MM.1S (cell line): ENCODE results near the gene AP2A2.

ENCODE experiments used
- DNase-seq: peaks from one replicate; pipeline ENCODE4 v3.0.0-alpha.2; 2015
- H2AFZ ChIP-seq: fragments of 300-600 bp; sonication (generic); 2 replicates; pipeline ENCODE4 v1.6.0; 2016; ENCODE audit warnings: antibody characterized with exemption, low read length
- H3F3A ChIP-seq: fragments of 300-600 bp; sonication (generic); 2 replicates; pipeline ENCODE4 v1.6.1; 2016; ENCODE audit warnings: mild to moderate bottlenecking, antibody characterized with exemption, low read length, moderate library complexity, mixed read lengths; ENCODE audit not compliant: insufficient read depth
- H3K27ac ChIP-seq: fragments of 300-600 bp; sonication (generic); 2 replicates; pipeline ENCODE4 v1.5.1; 2016; ENCODE audit warnings: mild to moderate bottlenecking, low read length
- H3K27me3 ChIP-seq: fragments of 300-600 bp; sonication (generic); replicated peaks from 2 replicates; pipeline ENCODE4 v1.6.0; 2016; ENCODE audit warnings: low read length; ENCODE audit not compliant: insufficient read depth
- H3K36me3 ChIP-seq: fragments of 300-600 bp; sonication (generic); replicated peaks from 2 replicates; pipeline ENCODE4 v1.6.1; 2016; ENCODE audit warnings: mild to moderate bottlenecking, low read length, mixed read lengths; ENCODE audit not compliant: insufficient read depth
- H3K4me1 ChIP-seq: fragments of 300-600 bp; sonication (generic); 2 replicates; pipeline ENCODE4 v1.6.1; 2016; ENCODE audit warnings: low read length, mixed read lengths
- H3K4me2 ChIP-seq: fragments of 300-600 bp; sonication (generic); 2 replicates; pipeline ENCODE4 v1.6.0; 2016; ENCODE audit warnings: low read depth, low read length
- H3K4me3 ChIP-seq: fragments of 300-600 bp; sonication (generic); 2 replicates; pipeline ENCODE4 v1.5.1; 2016; ENCODE audit warnings: low read length, mixed read lengths
- H3K79me2 ChIP-seq: fragments of 300-600 bp; sonication (generic); 2 replicates; pipeline ENCODE4 v1.6.1; 2016; ENCODE audit warnings: mixed run types, low read length, mixed read lengths
- H3K9ac ChIP-seq: fragments of 300-600 bp; sonication (generic); 2 replicates; pipeline ENCODE4 v1.6.1; 2016; ENCODE audit warnings: low read length, mixed read lengths
- H3K9me2 ChIP-seq: fragments of 300-600 bp; sonication (generic); replicated peaks from 2 replicates; pipeline ENCODE4 v1.6.1; 2016; ENCODE audit warnings: mild to moderate bottlenecking, low read length, mixed read lengths; ENCODE audit not compliant: insufficient read depth
- H3K9me3 ChIP-seq: fragments of 300-600 bp; sonication (generic); replicated peaks from 2 replicates; pipeline ENCODE4 v1.6.1; 2016; ENCODE audit warnings: mild to moderate bottlenecking, low read length, mixed read lengths; ENCODE audit not compliant: insufficient read depth
- H4K20me1 ChIP-seq: fragments of 300-600 bp; sonication (generic); 2 replicates; pipeline ENCODE4 v1.6.1; 2016; ENCODE audit warnings: mild to moderate bottlenecking, low read length, moderate library complexity, mixed read lengths; ENCODE audit not compliant: insufficient read depth
- EZH2 ChIP-seq: fragments of 300-600 bp; sonication (generic); optimal IDR thresholded peaks from 2 replicates; pipeline ENCODE3; 2017; ENCODE audit warnings: low read depth, mild to moderate bottlenecking, antibody characterized with exemption, low read length, mixed read lengths
- EZH2phosphoT487 ChIP-seq: fragments of 300-600 bp; sonication (generic); IDR thresholded peaks from 2 replicates; pipeline ENCODE4 v1.6.1; 2018; ENCODE audit warnings: antibody characterized with exemption, low read length
- TF ChIP-seq, protein P1 (sequence below): fragments of 300-600 bp; sonication (generic); IDR thresholded peaks from 2 replicates; pipeline ENCODE4 v1.5.1; 2016; ENCODE audit warnings: antibody characterized with exemption, low read length, mixed read lengths

The AP2A2 gene

DNA sequence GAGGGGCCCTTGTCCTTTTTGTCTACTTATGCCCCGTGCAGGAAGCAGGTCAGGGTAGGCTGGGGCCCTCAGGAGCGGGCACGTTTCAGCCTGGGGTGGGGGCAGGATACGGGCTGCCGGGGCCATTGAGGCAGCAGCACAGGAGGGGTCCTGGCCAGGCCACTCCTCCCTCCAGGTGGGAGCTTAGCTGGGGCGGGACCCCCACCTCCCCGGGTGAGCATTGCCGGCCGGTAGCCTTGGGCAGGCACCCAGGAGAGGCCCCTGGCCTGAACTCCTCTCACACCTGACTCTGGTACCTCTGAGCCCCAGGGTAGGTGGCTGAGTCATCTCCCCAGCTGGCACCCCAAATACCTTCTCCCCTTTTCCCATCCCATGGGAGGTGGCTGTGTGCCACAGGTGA, 115.8 kb downstream of the AP2A2 start:
- H3K27ac ChIP-seq = no peak overlapping the region
- H3K4me2 ChIP-seq = no peak overlapping the region
- TF ChIP-seq EZH2phosphoT487 (no peak), EZH2 (no peak)
- TF ChIP-seq, protein P1, sequence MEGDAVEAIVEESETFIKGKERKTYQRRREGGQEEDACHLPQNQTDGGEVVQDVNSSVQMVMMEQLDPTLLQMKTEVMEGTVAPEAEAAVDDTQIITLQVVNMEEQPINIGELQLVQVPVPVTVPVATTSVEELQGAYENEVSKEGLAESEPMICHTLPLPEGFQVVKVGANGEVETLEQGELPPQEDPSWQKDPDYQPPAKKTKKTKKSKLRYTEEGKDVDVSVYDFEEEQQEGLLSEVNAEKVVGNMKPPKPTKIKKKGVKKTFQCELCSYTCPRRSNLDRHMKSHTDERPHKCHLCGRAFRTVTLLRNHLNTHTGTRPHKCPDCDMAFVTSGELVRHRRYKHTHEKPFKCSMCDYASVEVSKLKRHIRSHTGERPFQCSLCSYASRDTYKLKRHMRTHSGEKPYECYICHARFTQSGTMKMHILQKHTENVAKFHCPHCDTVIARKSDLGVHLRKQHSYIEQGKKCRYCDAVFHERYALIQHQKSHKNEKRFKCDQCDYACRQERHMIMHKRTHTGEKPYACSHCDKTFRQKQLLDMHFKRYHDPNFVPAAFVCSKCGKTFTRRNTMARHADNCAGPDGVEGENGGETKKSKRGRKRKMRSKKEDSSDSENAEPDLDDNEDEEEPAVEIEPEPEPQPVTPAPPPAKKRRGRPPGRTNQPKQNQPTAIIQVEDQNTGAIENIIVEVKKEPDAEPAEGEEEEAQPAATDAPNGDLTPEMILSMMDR = no peak
- H2AFZ ChIP-seq = no peak overlapping the region
- peaks cover 92% of the 10 kb centered on the region for H3K27me3 ChIP-seq
- DNase-seq = no peak
- H3F3A ChIP-seq = no peaks in the 10 kb centered on the region
- H3K4me3 ChIP-seq = no peak overlapping the region
- H3K9ac ChIP-seq = no peak overlapping the region
- no peaks in the 10 kb centered on the region for H3K79me2 ChIP-seq
- no peaks in the 10 kb centered on the region for H3K9me3 ChIP-seq
- no peaks in the 10 kb centered on the region for H4K20me1 ChIP-seq
- H3K36me3 ChIP-seq = no peaks in the 10 kb centered on the region
- no peaks in the 10 kb centered on the region for H3K4me1 ChIP-seq
- no peaks in the 10 kb centered on the region for H3K9me2 ChIP-seq

DNA sequence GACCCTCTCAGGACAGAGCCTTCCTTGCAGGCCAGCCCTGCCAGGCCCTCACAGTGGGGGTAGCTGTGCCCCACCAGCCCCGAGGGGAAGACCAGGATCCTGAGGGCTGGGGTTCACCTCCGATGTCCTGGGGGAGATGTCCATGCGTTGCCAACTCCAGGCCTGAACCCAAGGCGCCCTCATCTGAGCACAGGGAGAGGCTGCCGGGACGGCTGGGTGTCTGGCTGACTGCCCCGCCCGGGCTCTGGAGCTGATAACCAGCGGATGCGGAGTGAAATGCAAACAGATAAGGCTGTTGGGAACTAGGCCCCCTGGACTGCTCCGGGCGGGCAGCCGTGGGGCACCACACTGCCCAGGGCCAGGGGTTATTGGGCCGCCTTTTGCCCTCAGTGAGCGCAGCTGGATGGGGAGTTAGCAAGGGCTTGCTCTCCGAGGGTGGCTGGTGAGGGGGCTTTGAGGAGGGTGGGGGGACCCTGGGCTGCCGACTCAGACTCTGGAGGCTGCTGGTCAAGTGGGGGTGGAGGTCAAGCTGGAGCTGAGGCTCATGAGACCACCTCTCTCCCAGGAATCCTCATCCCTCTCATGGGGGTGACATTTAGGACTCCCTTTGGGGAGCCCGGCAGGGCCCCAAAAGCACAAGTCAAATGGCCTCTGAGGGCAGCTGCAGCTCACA, 116.4 kb downstream of the AP2A2 start:
- Histone ChIP-seq H2AFZ (no peak overlapping the region), H3K4me3 (no peak overlapping the region), H3K27me3 (peaks cover 92% of the 10 kb centered on the region), H3K9me3 (no peaks in the 10 kb centered on the region), H3K9ac (no peak overlapping the region), H3K4me1 (no peaks in the 10 kb centered on the region), H3F3A (no peaks in the 10 kb centered on the region), H3K4me2 (no peak overlapping the region), H4K20me1 (no peaks in the 10 kb centered on the region), H3K36me3 (no peaks in the 10 kb centered on the region), H3K79me2 (no peaks in the 10 kb centered on the region), H3K27ac (no peak overlapping the region), H3K9me2 (no peaks in the 10 kb centered on the region)
- no peak for DNase-seq
- TF ChIP-seq, protein P1 = no peak
- TF ChIP-seq EZH2 (no peak), EZH2phosphoT487 (no peak)

DNA sequence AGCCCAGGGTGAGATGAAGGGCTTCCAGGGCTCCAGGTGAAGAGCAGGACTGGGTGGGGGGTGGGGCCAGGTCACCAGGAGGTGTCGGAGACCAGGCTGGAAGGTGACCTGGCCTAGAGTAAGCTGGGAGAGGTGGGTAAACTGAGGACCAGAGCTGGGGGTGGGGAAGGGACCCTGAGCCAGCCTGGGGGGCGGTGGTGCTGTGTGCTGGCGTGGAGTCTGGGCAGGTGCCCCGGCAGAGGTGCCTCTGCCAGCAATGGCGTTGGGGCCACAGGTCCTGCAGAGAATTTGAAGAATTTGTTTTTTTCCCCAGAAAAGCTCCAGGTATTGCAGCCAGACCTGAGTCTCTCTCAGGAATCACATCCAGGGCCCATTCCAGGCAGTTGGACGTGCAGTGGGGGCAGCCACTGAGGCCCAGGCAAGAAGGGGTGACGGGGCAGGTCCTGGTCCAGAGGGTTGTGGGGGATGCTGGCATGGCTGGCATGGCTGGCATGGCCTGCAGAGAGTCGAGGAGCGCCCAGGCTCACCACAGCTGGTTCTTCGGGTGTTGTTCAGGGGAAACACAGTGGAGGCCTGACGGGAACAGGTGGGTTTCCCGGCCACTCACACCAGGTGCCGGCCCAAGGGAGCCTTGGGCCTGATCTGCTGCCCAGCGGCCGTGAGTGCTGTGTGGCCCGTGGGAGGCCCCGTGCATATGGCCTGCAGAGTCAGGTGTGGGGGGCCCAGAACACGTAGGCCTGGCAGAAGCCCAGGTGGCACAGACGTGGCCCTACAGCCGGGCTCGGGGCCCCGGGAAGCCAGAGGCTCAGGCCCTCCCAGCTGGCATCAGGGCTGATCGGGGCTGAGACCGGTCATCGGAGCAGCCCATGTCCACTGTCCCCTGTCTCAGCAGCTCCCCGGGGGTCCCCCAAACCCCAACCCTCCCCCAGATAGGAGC, 117.2 kb downstream of the AP2A2 start:
- Histone ChIP-seq H3K79me2 (no peaks in the 10 kb centered on the region), H3K9ac (no peak overlapping the region), H3K9me3 (no peaks in the 10 kb centered on the region), H4K20me1 (no peaks in the 10 kb centered on the region), H3K4me1 (no peaks in the 10 kb centered on the region), H3K36me3 (no peaks in the 10 kb centered on the region), H3K27me3 (peaks cover 94% of the 10 kb centered on the region), H3K9me2 (no peaks in the 10 kb centered on the region), H2AFZ (no peak overlapping the region), H3K4me2 (no peak overlapping the region), H3F3A (no peaks in the 10 kb centered on the region), H3K4me3 (no peak overlapping the region), H3K27ac (no peak overlapping the region)
- TF ChIP-seq EZH2 = no peak
- no peak for TF ChIP-seq EZH2phosphoT487
- TF ChIP-seq, protein P1 = no peak
- no peak for DNase-seq
